ENCODE measurements around the gene AIPL1. TPM values are rescaled to one million over a fixed set of nuclear protein-coding genes. Genes with fewer than 3 reads are reported as not detected.

Gene AIPL1
- total and polyA plus RNA-seq, 8 donors, result 0.06 TPM; not detected in 7

DNA sequence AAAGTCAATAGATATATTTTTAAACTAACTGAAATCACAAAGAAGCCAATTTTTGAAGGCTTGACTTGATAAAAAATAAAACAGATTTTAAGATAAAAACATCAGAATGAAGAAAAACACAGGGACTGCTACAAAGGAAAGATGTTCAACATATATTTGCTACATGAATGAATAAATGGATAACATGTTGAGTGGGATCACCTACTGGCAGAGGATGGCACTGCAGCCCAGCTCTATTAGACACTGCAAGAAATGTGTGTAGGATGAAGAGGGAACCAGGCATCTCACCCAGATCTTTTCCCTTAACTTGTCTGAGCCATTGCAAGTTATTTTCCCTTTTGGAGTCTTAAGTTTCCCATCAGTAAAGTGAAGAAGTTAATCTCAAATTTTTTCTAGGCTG lies 4.2 kb downstream of the AIPL1 start:
- DNase-seq (no peak), ATAC-seq (no peak)
- Histone ChIP-seq H3K9me3 (peaks cover 0 to 13% of the 10 kb centered on the region in 2 donors), H3K4me3 (no peak overlapping the region), H3K27ac (no peak overlapping the region), H3K36me3 (no peaks in the 10 kb centered on the region), H3K27me3 (peaks cover 0 to 30% of the 10 kb centered on the region in 2 donors), H3K4me1 (peaks cover 0 to 10% of the 10 kb centered on the region in 2 donors)
- TF ChIP-seq, protein P1, sequence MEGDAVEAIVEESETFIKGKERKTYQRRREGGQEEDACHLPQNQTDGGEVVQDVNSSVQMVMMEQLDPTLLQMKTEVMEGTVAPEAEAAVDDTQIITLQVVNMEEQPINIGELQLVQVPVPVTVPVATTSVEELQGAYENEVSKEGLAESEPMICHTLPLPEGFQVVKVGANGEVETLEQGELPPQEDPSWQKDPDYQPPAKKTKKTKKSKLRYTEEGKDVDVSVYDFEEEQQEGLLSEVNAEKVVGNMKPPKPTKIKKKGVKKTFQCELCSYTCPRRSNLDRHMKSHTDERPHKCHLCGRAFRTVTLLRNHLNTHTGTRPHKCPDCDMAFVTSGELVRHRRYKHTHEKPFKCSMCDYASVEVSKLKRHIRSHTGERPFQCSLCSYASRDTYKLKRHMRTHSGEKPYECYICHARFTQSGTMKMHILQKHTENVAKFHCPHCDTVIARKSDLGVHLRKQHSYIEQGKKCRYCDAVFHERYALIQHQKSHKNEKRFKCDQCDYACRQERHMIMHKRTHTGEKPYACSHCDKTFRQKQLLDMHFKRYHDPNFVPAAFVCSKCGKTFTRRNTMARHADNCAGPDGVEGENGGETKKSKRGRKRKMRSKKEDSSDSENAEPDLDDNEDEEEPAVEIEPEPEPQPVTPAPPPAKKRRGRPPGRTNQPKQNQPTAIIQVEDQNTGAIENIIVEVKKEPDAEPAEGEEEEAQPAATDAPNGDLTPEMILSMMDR (IDR thresholded peaks at IDR 0.05), result no peak
- intact Hi-C loops (cut with DNase I), result no loop called here

DNA sequence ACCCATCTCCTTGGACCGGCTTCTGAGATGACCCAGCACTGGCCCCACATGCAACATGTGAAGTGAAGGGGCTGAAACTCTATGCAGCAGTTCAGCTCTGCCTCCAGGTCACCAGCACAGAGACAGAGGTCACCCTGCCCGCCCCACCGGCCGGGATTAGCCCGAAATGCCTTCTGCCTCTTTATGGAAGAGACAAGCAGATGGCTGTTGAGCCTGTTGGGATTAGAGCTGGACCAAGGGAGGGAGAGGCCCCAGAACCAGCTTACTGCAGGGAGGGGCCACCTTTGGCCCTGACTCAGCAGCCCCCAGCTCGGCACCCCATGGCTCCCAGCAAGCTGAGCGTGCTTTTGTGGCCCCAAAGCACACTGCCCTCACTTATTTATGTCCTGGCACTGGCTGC lies 5.7 kb downstream of the AIPL1 start:
- H3K36me3 ChIP-seq, result no peaks in the 10 kb centered on the region
- peaks cover 0 to 28% of the 10 kb centered on the region in 2 donors for H3K27me3 ChIP-seq
- no peak overlapping the region for H3K27ac ChIP-seq
- peaks cover 0 to 13% of the 10 kb centered on the region in 2 donors for H3K9me3 ChIP-seq
- H3K4me1 ChIP-seq, result peaks cover 0 to 10% of the 10 kb centered on the region in 2 donors
- no peak overlapping the region for H3K4me3 ChIP-seq
- TF ChIP-seq, protein P1 (IDR thresholded peaks at IDR 0.05), result no peak
- intact Hi-C loops (cut with DNase I), result loop anchor here in 1 of 2 donors (10.0 kb wide), 1 partner anchor 834 kb away; no protein-coding TSS in a partner anchor
- DNase-seq (no peak), ATAC-seq (no peak)

DNA sequence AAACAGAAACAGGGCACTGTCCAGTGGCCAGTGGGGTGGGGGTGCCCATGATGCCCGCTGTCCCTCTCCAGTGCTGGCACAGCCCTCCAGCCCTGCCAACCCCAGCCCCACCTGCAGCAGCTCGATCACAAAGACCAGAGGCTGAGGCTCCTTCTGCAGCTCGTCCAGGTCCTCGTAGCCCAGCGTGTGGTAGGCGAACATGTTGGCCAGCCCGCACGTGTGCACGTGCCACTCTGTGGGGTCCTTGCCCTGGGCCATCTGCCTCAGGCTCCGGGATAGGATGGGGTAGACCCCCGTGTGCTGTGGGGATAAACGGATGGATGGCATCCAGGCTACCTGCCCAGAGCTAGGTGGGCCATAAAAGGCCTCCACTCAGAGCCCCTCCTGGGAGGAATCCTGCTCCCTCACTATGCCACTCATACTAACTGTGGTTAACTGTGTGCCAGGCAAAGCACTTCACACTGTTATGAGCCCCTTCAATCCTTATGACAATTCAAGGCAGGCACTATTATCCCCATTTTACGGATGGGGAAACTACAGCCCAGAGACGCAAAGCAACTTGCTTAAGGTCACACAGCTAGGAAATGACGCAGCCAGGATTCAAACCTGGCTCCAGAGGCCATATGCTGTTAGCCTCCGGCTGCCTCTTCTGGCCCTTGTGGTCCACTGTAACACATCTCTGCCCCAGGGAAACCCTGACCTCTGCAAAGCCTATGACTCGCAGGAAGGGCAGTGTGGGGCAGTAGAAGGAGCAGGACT lies 6.5 kb downstream of the AIPL1 start:
- no peaks in the 10 kb centered on the region for H3K36me3 ChIP-seq
- TF ChIP-seq, protein P1 (IDR thresholded peaks at IDR 0.05), result no peak
- intact Hi-C loops (cut with DNase I), result loop anchor here in 1 of 2 donors (10.0 kb wide), 1 partner anchor 834 kb away; no protein-coding TSS in a partner anchor
- no peak overlapping the region for H3K27ac ChIP-seq
- no peak overlapping the region for H3K4me3 ChIP-seq
- DNase-seq (no peak), ATAC-seq (no peak)
- peaks cover 0 to 10% of the 10 kb centered on the region in 2 donors for H3K4me1 ChIP-seq
- peaks cover 0 to 36% of the 10 kb centered on the region in 2 donors for H3K27me3 ChIP-seq
- H3K9me3 ChIP-seq, result peaks cover 0 to 13% of the 10 kb centered on the region in 2 donors

DNA sequence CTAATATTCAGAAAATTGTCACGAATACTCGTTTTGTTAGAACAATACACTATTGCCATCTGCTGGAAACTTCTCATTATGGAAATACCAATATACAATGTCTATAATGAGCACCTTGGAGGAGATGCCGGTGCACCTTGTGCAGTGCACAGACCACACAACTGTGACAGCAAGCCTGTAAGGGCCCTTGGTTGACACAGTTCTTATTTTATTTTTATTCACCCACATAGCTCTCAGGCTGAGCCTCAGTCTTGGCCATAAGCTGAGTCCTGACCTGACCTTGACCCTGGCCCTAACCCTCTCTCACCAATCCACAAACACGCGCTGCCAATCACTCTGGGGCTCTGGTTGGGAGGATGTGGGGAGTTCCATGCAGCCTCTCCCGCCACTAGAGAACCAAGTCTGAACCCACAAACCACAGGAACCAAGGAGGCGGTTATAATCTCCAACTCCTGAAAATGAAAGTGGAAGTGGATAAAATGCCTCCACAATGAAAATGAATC lies 7.6 kb downstream of the AIPL1 start:
- H3K27me3 ChIP-seq, result peaks cover 0 to 47% of the 10 kb centered on the region in 2 donors
- TF ChIP-seq, protein P1 (IDR thresholded peaks at IDR 0.05), result no peak
- ATAC-seq (peak; percentile 44), DNase-seq (no peak)
- peaks cover 0 to 10% of the 10 kb centered on the region in 2 donors for H3K4me1 ChIP-seq
- H3K4me3 ChIP-seq, result no peak overlapping the region
- intact Hi-C loops (cut with DNase I), result loop anchor here in 1 of 2 donors (10.0 kb wide), 1 partner anchor 833 kb away; no protein-coding TSS in a partner anchor
- H3K36me3 ChIP-seq, result no peaks in the 10 kb centered on the region
- no peak overlapping the region for H3K27ac ChIP-seq
- peaks cover 0 to 13% of the 10 kb centered on the region in 2 donors for H3K9me3 ChIP-seq

Data from left lung (tissue), 10 donors.